Calu3 (cell line): ENCODE results near the gene RPGR. TPM values are rescaled to one million over a fixed set of nuclear protein-coding genes. Genes with fewer than 3 reads are reported as not detected.

Source experiments
- BruUV-seq: library from RNA; stranded (reverse); fragments of 400-500 nt; replicated peaks from 2 replicates; lab custom pipeline; 2021; lab: Mats Ljungman, UMichigan
- CTCF ChIA-PET: fragments of 300-600 bp; sonication (Branson Sonifier 250); formaldehyde crosslinking; loops from one replicate; lab custom pipeline; 2022; ENCODE audit warnings: antibody characterized with exemption; lab: Charles Lee
- DNase-seq: peaks from one replicate; pipeline ENCODE4 v3.0.0; 2022
- H3K27ac Mint-ChIP-seq: one replicate; pipeline ENCODE4 v1.8.0; 2022; ENCODE audit warnings: mixed read lengths; ENCODE audit not compliant: unreplicated experiment
- H3K27me3 Mint-ChIP-seq: one replicate; pipeline ENCODE4 v1.8.0; 2022; ENCODE audit warnings: mixed read lengths; ENCODE audit not compliant: unreplicated experiment
- H3K36me3 Mint-ChIP-seq: one replicate; pipeline ENCODE4 v1.8.0; 2022; ENCODE audit warnings: mild to moderate bottlenecking, moderate library complexity, mixed read lengths; ENCODE audit not compliant: insufficient read depth, unreplicated experiment
- H3K4me1 Mint-ChIP-seq: one replicate; pipeline ENCODE4 v1.8.0; 2022; ENCODE audit warnings: mild to moderate bottlenecking, low read depth, mixed read lengths; ENCODE audit not compliant: unreplicated experiment
- H3K4me3 Mint-ChIP-seq: one replicate; pipeline ENCODE4 v1.8.0; 2022; ENCODE audit warnings: mild to moderate bottlenecking, low read depth, moderate library complexity, mixed read lengths; ENCODE audit not compliant: unreplicated experiment
- H3K9me3 Mint-ChIP-seq: one replicate; pipeline ENCODE4 v1.8.0; 2022; ENCODE audit warnings: low read depth, mixed read lengths; ENCODE audit not compliant: unreplicated experiment
- intact Hi-C: fragments of 100-400 bp; cut with micrococcal nuclease; formaldehyde crosslinking; loops from one replicate; pipeline ENCODE4 v1.10.0; 2022; ENCODE audit not compliant: unreplicated experiment
- total RNA-seq: library from RNA; stranded (reverse); gene quantifications from 2 replicates; pipeline ENCODE4 v1.2.3, GENCODE V29; 2022
- TF ChIP-seq, protein P1 (sequence below): fragments of 200-600 bp; IDR thresholded peaks from one replicate; pipeline ENCODE4 v1.8.0; 2022; ENCODE audit warnings: antibody characterized with exemption; ENCODE audit not compliant: unreplicated experiment

The RPGR gene
- total RNA-seq, 1 experiment from 2014 or later = 8.9 TPM

DNA sequence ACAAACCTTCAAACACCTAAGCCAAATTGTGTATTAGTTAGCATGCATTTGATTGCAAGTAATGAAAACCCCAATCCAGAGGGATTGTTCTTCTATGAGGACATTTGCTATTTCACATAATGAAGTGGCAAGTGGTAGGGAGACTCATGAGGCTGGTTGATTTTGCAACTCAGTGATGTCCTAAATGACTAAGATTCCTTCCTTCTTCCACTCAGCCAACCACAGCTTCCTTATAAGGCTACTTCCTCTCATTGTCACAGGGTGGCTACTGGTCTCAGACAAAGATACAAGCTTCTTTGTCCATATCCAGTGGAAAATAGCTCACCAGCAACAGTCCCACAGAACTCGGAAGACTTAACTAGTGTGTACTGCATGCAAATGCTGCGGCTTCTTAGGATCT lies 19.8 kb upstream of the RPGR start:
- intact Hi-C loops = no loop called here
- BruUV-seq = no TSS peak
- CTCF ChIA-PET = interaction anchor here (0.8 kb wide), 1 partner anchor 20 kb away, joined by 3 read pairs; the partner anchor contains the start of gene RPGR
- Mint-ChIP-seq H3K36me3 (no peaks in the 10 kb centered on the region), H3K4me1 (no peaks in the 10 kb centered on the region), H3K27ac (no peak overlapping the region), H3K4me3 (no peak overlapping the region), H3K27me3 (peaks cover 25% of the 10 kb centered on the region), H3K9me3 (no peaks in the 10 kb centered on the region)
- TF ChIP-seq, protein P1, sequence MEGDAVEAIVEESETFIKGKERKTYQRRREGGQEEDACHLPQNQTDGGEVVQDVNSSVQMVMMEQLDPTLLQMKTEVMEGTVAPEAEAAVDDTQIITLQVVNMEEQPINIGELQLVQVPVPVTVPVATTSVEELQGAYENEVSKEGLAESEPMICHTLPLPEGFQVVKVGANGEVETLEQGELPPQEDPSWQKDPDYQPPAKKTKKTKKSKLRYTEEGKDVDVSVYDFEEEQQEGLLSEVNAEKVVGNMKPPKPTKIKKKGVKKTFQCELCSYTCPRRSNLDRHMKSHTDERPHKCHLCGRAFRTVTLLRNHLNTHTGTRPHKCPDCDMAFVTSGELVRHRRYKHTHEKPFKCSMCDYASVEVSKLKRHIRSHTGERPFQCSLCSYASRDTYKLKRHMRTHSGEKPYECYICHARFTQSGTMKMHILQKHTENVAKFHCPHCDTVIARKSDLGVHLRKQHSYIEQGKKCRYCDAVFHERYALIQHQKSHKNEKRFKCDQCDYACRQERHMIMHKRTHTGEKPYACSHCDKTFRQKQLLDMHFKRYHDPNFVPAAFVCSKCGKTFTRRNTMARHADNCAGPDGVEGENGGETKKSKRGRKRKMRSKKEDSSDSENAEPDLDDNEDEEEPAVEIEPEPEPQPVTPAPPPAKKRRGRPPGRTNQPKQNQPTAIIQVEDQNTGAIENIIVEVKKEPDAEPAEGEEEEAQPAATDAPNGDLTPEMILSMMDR = no peak
- peak; percentile 4 for DNase-seq

DNA sequence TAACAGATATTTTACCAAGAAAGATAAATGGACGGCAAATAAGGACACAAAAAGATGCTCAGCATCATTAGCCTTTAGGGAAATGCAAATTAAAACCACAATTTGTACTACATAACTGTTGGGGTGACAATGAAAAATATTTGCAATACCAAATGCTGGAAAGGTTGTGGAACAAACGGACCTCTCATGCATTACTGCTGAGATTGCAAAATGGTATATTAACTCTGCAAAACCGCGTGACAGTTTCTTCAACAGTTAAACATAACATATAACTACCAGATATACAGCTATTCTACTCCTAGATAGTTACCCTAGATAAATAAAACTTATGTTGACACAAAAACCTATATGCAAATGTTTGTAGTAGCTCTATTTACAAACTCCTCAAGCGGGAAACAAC lies 18.8 kb upstream of the RPGR start:
- TF ChIP-seq, protein P1 = no peak

DNA sequence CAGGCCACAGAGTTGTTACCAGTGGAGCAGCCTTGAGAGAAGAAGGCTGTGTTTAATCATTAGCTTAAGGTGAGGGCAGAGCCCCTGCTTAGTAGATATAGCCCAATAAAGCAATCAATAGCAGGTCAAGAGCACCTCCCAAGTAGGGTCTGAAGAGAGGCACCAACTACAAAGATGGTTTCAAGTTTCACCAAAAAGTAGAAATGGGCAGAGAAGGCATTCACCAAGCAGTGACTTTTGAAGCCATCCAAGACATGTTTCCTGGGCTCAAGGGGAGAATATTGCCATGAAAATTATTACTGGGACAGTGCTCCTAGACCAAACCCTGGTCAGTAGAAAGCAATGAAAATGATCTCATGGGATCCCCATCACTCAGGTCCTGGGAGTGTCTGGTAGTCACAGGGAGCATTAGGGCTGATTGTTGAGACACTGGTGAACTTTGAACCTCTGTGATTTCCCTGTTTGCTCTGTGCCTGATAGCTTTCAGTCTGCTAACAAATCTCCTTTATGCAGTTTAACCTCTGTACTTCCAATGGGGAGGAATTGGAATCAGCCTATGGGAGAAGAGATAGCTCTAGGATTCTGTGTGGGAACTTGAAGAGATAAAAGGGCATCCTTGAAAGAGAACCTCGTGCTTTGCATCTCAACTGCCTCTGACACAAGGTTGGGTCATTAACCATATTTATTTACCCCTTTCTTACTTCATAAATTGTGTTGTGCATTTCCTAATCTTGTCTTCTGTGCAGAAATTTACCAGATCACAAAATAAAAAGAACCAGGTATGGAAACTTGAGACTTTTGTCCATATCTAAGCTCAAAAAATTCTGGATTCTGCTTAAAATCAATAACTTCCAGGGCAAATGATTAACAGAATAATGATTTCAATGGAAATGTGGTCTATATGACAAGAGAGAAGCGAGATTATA lies 15.8 kb upstream of the RPGR start:
- no peaks in the 10 kb centered on the region for H3K9me3 Mint-ChIP-seq
- DNase-seq = no peak
- no peaks in the 10 kb centered on the region for H3K27me3 Mint-ChIP-seq
- intact Hi-C loops = no loop called here
- no peaks in the 10 kb centered on the region for H3K36me3 Mint-ChIP-seq
- TF ChIP-seq, protein P1 = no peak
- H3K4me1 Mint-ChIP-seq = no peaks in the 10 kb centered on the region
- CTCF ChIA-PET = interaction anchor here (0.6 to 1.1 kb wide), 3 partner anchors 16 to 1541 kb away, joined by 3 to 4 read pairs (median 4); partner anchors contain the start of gene RPGR
- BruUV-seq = no TSS peak
- H3K4me3 Mint-ChIP-seq = no peak overlapping the region
- H3K27ac Mint-ChIP-seq = no peak overlapping the region

More for the DNA sequence above, 18.8 kb upstream of the RPGR start:
- Mint-ChIP-seq H3K4me3 (no peak overlapping the region), H3K9me3 (no peaks in the 10 kb centered on the region), H3K4me1 (no peaks in the 10 kb centered on the region), H3K36me3 (no peaks in the 10 kb centered on the region), H3K27ac (no peak overlapping the region), H3K27me3 (peaks cover 25% of the 10 kb centered on the region)
- BruUV-seq = no TSS peak
- intact Hi-C loops = no loop called here
- DNase-seq = no peak
- CTCF ChIA-PET = no interaction called here

DNA sequence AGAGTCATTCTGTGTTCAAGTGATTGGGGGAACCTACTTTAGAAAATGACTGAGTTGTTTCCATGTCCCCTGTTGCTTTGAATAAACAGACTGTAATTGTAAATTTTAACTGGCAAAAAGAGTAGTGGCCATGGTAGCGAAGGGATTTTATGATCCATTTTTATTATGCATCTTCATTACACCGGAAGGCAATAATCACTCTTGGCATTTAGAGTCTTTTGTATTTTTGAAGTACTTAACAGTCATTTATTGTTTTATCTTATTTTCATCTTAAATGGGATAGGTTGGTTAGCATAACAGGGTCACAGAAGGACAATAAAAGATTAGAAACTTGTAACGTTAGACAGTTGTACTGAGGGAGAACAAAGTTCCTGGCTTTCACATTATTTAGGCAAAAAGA lies 14.1 kb upstream of the RPGR start:
- CTCF ChIA-PET = no interaction called here
- DNase-seq = no peak
- intact Hi-C loops = no loop called here
- H3K36me3 Mint-ChIP-seq = no peaks in the 10 kb centered on the region
- no peak overlapping the region for H3K4me3 Mint-ChIP-seq
- no TSS peak for BruUV-seq
- no peak overlapping the region for H3K27ac Mint-ChIP-seq
- no peaks in the 10 kb centered on the region for H3K4me1 Mint-ChIP-seq
- H3K9me3 Mint-ChIP-seq = no peaks in the 10 kb centered on the region
- TF ChIP-seq, protein P1 = no peak
- H3K27me3 Mint-ChIP-seq = no peaks in the 10 kb centered on the region
